Heart left ventricle (tissue), 16 donors: Measurements from ENCODE around the gene BLOC1S1. TPM values are rescaled to one million over a fixed set of nuclear protein-coding genes. Genes with fewer than 3 reads are reported as not detected.

Experiments used
- ATAC-seq, 4 donors: fragments of 200-7000 bp; cut with Tn5 transposase; one replicate each; pipeline ENCODE4 v1.9.1; 2020 to 2022; ENCODE audit warnings: moderate library complexity in 4 of 4, mild to moderate bottlenecking in 3 of 4, moderate number of reproducible peaks in 1 of 4
- DNase-seq, 5 donors: peaks; one replicate each; pipeline ENCODE4 v3.0.0-alpha.2; 2020
- H3K27ac ChIP-seq, 12 donors: fragments of 200-600 bp; sonication (generic) in 4 of 12; one replicate each; pipeline versions ENCODE4 v1.5.0 to v1.8.0; 2016 to 2022; ENCODE audit warnings: mild to moderate bottlenecking in 2 of 12
- H3K27me3 ChIP-seq, 9 donors: fragments of 200-600 bp; sonication (generic) in 2 of 9; one replicate each; pipeline versions ENCODE4 v1.5.1 to v1.8.0; 2016 to 2022; ENCODE audit warnings: mild to moderate bottlenecking in 3 of 9
- H3K36me3 ChIP-seq, 9 donors: fragments of 200-600 bp; sonication (generic) in 2 of 9; one replicate each; pipeline versions ENCODE4 v1.5.0 to v1.8.0; 2018 to 2022; ENCODE audit warnings: mild to moderate bottlenecking in 2 of 9
- H3K4me1 ChIP-seq, 12 donors: fragments of 200-600 bp; sonication (generic) in 4 of 12; one replicate each; pipeline versions ENCODE4 v1.5.0 to v1.8.0; 2016 to 2022; ENCODE audit warnings: mild to moderate bottlenecking in 3 of 12
- H3K4me3 ChIP-seq, 12 donors: fragments of 200-600 bp; sonication (generic) in 4 of 12; one replicate each; pipeline versions ENCODE4 v1.5.0 to v1.8.0; 2017 to 2022; ENCODE audit warnings: mild to moderate bottlenecking in 9 of 12, moderate library complexity in 4 of 12
- H3K9me3 ChIP-seq, 12 donors: fragments of 200-600 bp; sonication (generic) in 4 of 12; one replicate each; pipeline versions ENCODE4 v1.5.0 to v1.8.0; 2016 to 2022; ENCODE audit warnings: mild to moderate bottlenecking in 1 of 12
- CTCF ChIP-seq, 12 donors: fragments of 200-600 bp; sonication (generic) in 4 of 12; IDR thresholded peaks; one replicate each; pipeline versions ENCODE4 v1.5.0 to v1.8.0; 2018 to 2022; ENCODE audit warnings: antibody characterized with exemption in 12 of 12, mild to moderate bottlenecking in 5 of 12
- POLR2A ChIP-seq, 2 donors: fragments of 450-650 bp; IDR thresholded peaks; one replicate each; pipeline ENCODE4 v1.6.1; 2017; ENCODE audit warnings: antibody characterized with exemption in 2 of 2, mild to moderate bottlenecking in 2 of 2, moderate library complexity in 2 of 2
- WGBS, 4 donors: extraction: QIAGEN DNeasy Blood & Tissue Kit in 2 of 4; methylation state at CpG; one replicate each; pipeline versions ENCODE4 v1.1.5 to v1.1.7; 2013 to 2018; 5-methylcytosine and 5-hydroxymethylcytosine counted together
- intact Hi-C, 10 donors: fragments of 100-400 bp; cut with DNase I; formaldehyde crosslinking; loops; one replicate each; pipeline versions ENCODE4 v1.11.1 to v1.14.2; 2022
- polyA plus RNA-seq, 2 donors: library from polyadenylated mRNA; stranded (reverse); fragments of 200-250 nt; gene quantifications; one replicate each; pipeline ENCODE4 v1.2.3, GENCODE V29; 2013
- total RNA-seq, 9 donors: library from RNA; depleted of rRNA in 2 of 9; stranded (reverse); fragments of >200 nt in 2 of 9; fragmentation: NEBNext Ultra II Directional in 3 of 9; extraction: Animal tissue kit (Norgen Biotek cat#: 25700) in 3 of 9; gene quantifications; one replicate each; pipeline versions ENCODE4 v1.1.0 to v1.2.4, GENCODE V29; 2016 to 2023
- donor health status: ischemic (EF 13 %, LVEDD 7.1; RV severe dilation, severe dysfunction).
- donor health status: healthy with polysubstance abuse.
- donor health status: DM: no; HTN: yes; CAD: no.
- donor health status: DM: no; HTN: no; CAD: no.
- donor health status: ischemic (EF 25% LVEDD 6.9; RV normal size, moderate dysfunction).
- donor health status: ischemic (EF 25% LVEDD 5.7; RV mildly dilated, moderate dysfunction).
- donor health status: healthy.
- donor health status: DM: yes; HTN: yes; CAD: no.
- donor health status: ischemic (EF 35%, LVEDD 5.7; RV mildly dilated, moderate dysfunction).
- donor health status: nonischemic (EF 11% LVEDD 7.7; RV severe dilation, severe dysfunction).
- donor health status: DM: yes; HTN: yes; CAD: no.
- donor health status: PGD.
- donor health status: ischemic (EF 29% LVEDD 5.4; RV normal size, mild dysfunction).
- donor health status: nonischemic (EF 23%, LVEDD 6.1; RV moderate dilation, normal function).

BLOC1S1 gene
- total and polyA plus RNA-seq, 11 donors = 71.3 to 314 (median 132) TPM

GRCh38 chr12:55723516-55724225, 7.8 kb downstream of the BLOC1S1 start:
- Histone ChIP-seq H3K27me3 (no peaks in the 10 kb centered on the region), H3K4me1 (peaks cover 10 to 84% (median 73%) of the 10 kb centered on the region in 12 donors), H3K9me3 (no peaks in the 10 kb centered on the region), H3K4me3 (peak overlapping the region in 1 of 12 donors; percentile 10), H3K27ac (peak overlapping the region in 9 of 12 donors; percentile 18 to 99 (median 46)), H3K36me3 (peaks cover 0 to 65% (median 36%) of the 10 kb centered on the region in 9 donors)
- ATAC-seq (no peak), DNase-seq (peak in 2 of 5 donors; percentile 30 to 33)
- no peak for TF ChIP-seq CTCF (IDR thresholded peaks at IDR 0.05)
- TF ChIP-seq POLR2A (IDR thresholded peaks at IDR 0.05) = no peak
- WGBS, 4 donors = 31 to 55% (median 39%) methylated on average over 10 of the region's 10 CpGs
- intact Hi-C loops = loop anchor here in 4 of 10 donors (5.0 kb wide), 1 partner anchor 41 kb away; a partner anchor contains a TSS

GRCh38 chr12:55724226-55724939, 8.5 kb downstream of the BLOC1S1 start:
- Histone ChIP-seq H3K27ac (peak overlapping the region in 8 of 12 donors; percentile 7 to 99 (median 43)), H3K4me3 (no peak overlapping the region), H3K36me3 (peaks cover 0 to 60% (median 36%) of the 10 kb centered on the region in 9 donors), H3K9me3 (no peaks in the 10 kb centered on the region), H3K27me3 (no peaks in the 10 kb centered on the region), H3K4me1 (peaks cover 10 to 80% (median 65%) of the 10 kb centered on the region in 12 donors)
- intact Hi-C loops = loop anchor here in 4 of 10 donors (5.0 kb wide), 1 partner anchor 42 kb away; a partner anchor contains a TSS
- peak in 2 of 5 donors; percentile 80 for DNase-seq
- TF ChIP-seq POLR2A (IDR thresholded peaks at IDR 0.05) = no peak
- TF ChIP-seq CTCF (IDR thresholded peaks at IDR 0.05) = peak; percentile 25 to 70 (median 52)
- no peak for ATAC-seq
- WGBS, 4 donors = 53 to 61% (median 55%) methylated on average over 11 of the region's 11 CpGs

DNA sequence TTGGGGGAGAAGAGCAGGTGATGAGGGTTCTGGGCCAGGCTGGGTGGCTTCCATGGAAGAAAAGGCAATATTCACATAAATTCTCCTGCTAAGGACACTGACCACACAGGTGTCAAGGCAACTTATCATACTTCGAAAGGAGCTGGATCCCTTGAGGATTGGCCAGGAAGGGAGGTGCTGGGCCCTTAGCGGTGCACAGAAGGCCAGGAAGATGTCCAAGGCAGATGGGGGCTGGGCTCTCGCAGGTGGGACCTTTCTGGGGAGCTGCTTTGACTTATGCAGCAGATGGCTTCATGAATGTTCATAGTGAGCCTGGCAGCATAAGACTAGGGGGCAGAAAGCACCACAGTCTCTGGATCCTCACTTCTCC, 9.1 kb downstream of the BLOC1S1 start:
- peak overlapping the region in 6 of 12 donors; percentile 7 to 99 (median 43) for H3K27ac ChIP-seq
- WGBS, 4 donors = 30 to 43% (median 36%) methylated on average over 3 of the region's 3 CpGs
- intact Hi-C loops = loop anchor here in 4 of 10 donors (5.0 kb wide), 1 partner anchor 43 kb away; a partner anchor contains a TSS
- TF ChIP-seq POLR2A (IDR thresholded peaks at IDR 0.05) (no peak), CTCF (IDR thresholded peaks at IDR 0.05) (peak in 1 of 12 donors; percentile 1)
- H3K9me3 ChIP-seq = no peaks in the 10 kb centered on the region
- no peak overlapping the region for H3K4me3 ChIP-seq
- peaks cover 0 to 55% (median 36%) of the 10 kb centered on the region in 9 donors for H3K36me3 ChIP-seq
- H3K27me3 ChIP-seq = no peaks in the 10 kb centered on the region
- peaks cover 10 to 80% (median 64%) of the 10 kb centered on the region in 12 donors for H3K4me1 ChIP-seq
- DNase-seq = peak in 1 of 5 donors; percentile 20
- no peak for ATAC-seq

- Histone ChIP-seq H3K36me3 (peaks cover 0 to 49% (median 36%) of the 10 kb centered on the region in 9 donors), H3K9me3 (no peaks in the 10 kb centered on the region), H3K27me3 (no peaks in the 10 kb centered on the region), H3K4me1 (peaks cover 10 to 80% (median 64%) of the 10 kb centered on the region in 12 donors), H3K4me3 (no peak overlapping the region), H3K27ac (peak overlapping the region in 3 of 12 donors; percentile 3 to 99 (median 27))
- DNase-seq (peak in 1 of 5 donors; percentile 24), ATAC-seq (no peak)
- WGBS, 4 donors = 38 to 46% (median 43%) methylated on average over 3 of the region's 3 CpGs
- TF ChIP-seq CTCF (IDR thresholded peaks at IDR 0.05) = no peak
- no peak for TF ChIP-seq POLR2A (IDR thresholded peaks at IDR 0.05)
- intact Hi-C loops = no loop called here
Measured at GRCh38 chr12:55725556-55725955, 9.7 kb downstream of the BLOC1S1 start.
